ENCODE measurements around the gene IGFL1. TPM values are rescaled to one million over a fixed set of nuclear protein-coding genes. Genes with fewer than 3 reads are reported as not detected.
"Not testable (repeated sequence)": the region's sequence is repeated elsewhere in the genome, so short reads cannot be mapped to it uniquely, and the experiment has no call there.

The IGFL1 gene
- total and polyA plus RNA-seq, 10 of the 15 experiments (the other 5 are each of a cell fraction or from before 2014, with no cell fraction given): not detected

DNA sequence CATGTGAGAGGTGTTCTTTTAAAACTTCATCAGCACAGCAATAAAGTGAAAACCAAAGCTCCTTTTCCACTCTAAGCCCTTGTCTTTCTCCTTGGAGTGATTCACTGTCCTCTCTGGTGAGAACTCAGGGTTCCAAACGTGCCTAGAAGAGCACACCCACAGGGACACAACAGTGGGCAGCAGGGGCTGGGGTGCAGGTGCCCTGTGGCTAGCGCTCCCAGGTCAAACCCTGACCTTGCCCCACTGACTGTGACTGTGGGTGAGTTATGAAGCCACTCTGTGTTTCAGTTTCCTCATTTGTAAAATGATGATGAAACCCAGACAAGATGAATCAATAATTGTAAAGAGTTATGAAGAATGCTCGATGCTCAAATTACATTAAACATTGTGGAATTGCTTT, 37.6 kb upstream of the IGFL1 start:
- Histone ChIP-seq H3K4me3 (no peak overlapping the region), H3K4me1 (ENCODE audit: control insufficient read depth, insufficient read depth, low read length) (no peaks in the 10 kb centered on the region), H3K36me3 (ENCODE audit: control insufficient read depth in 2 of 2, insufficient read depth in 2 of 2, low read length in 1 of 2) (no peaks in the 10 kb centered on the region), H3K9me3 (replicated peaks; ENCODE audit: control insufficient read depth, insufficient read depth, low read length) (no peaks in the 10 kb centered on the region), H3K9ac (ENCODE audit: control insufficient read depth, insufficient read depth, low read length) (no peak overlapping the region), H3K27ac (ENCODE audit: control insufficient read depth, insufficient read depth) (no peak overlapping the region), H3K79me2 (ENCODE audit: control insufficient read depth, insufficient read depth, low read length) (no peaks in the 10 kb centered on the region), H4K20me1 (ENCODE audit: control insufficient read depth, insufficient read depth) (no peaks in the 10 kb centered on the region), H3K4me2 (ENCODE audit: control insufficient read depth, insufficient read depth) (no peak overlapping the region), H2AFZ (ENCODE audit: control insufficient read depth, low read depth, low read length) (no peak overlapping the region), H3K27me3 (replicated peaks in 1 of 2; ENCODE audit: control insufficient read depth in 2 of 2, insufficient read depth in 2 of 2, low read length in 1 of 2) (peaks cover 2 to 4% of the 10 kb centered on the region in 2 experiments; a peak in 2 of 4 replicates)
- RAD21 ChIA-PET (ENCODE audit: unreplicated experiment): interaction anchor here (0.7 to 1.4 kb wide), 2 partner anchors 73 to 114 kb away, joined by 3 read pairs; no protein-coding TSS in a partner anchor
- SMC1A ChIA-PET (ENCODE audit: uncharacterized antibody, unreplicated experiment): interaction anchor here (1.0 to 1.6 kb wide), 3 partner anchors 73 to 164 kb away, joined by 3 to 4 read pairs (median 4); no protein-coding TSS in a partner anchor
- ATAC-seq: no peak
- intact Hi-C loops (cut with micrococcal nuclease; ENCODE audit: unreplicated experiment) (no loop called here), in situ Hi-C loops (cut with MboI) (no loop called here)
- POLR2A ChIA-PET: interaction anchor here (0.7 kb wide), 1 partner anchor 64 kb away, joined by 3 read pairs; no protein-coding TSS in a partner anchor
- FAIRE-seq: no peak
- 4% methylated on average over 3 of the region's 3 CpGs for WGBS (ENCODE audit: insufficient coverage, insufficient replicate concordance, low lambda C conversion rate, missing lambda C conversion rate)
- TF ChIP-seq PML (IDR thresholded peaks at IDR 0.05; ENCODE audit: low read length): no peak
- no peak for TF ChIP-seq POLR2AphosphoS5 (IDR thresholded peaks at IDR 0.05; ENCODE audit: low read length)
- TF ChIP-seq, protein P1, sequence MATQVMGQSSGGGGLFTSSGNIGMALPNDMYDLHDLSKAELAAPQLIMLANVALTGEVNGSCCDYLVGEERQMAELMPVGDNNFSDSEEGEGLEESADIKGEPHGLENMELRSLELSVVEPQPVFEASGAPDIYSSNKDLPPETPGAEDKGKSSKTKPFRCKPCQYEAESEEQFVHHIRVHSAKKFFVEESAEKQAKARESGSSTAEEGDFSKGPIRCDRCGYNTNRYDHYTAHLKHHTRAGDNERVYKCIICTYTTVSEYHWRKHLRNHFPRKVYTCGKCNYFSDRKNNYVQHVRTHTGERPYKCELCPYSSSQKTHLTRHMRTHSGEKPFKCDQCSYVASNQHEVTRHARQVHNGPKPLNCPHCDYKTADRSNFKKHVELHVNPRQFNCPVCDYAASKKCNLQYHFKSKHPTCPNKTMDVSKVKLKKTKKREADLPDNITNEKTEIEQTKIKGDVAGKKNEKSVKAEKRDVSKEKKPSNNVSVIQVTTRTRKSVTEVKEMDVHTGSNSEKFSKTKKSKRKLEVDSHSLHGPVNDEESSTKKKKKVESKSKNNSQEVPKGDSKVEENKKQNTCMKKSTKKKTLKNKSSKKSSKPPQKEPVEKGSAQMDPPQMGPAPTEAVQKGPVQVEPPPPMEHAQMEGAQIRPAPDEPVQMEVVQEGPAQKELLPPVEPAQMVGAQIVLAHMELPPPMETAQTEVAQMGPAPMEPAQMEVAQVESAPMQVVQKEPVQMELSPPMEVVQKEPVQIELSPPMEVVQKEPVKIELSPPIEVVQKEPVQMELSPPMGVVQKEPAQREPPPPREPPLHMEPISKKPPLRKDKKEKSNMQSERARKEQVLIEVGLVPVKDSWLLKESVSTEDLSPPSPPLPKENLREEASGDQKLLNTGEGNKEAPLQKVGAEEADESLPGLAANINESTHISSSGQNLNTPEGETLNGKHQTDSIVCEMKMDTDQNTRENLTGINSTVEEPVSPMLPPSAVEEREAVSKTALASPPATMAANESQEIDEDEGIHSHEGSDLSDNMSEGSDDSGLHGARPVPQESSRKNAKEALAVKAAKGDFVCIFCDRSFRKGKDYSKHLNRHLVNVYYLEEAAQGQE (IDR thresholded peaks at IDR 0.05; ENCODE audit: low read depth, low read length): no peak
- TF ChIP-seq ETV6 (conservative IDR thresholded peaks at IDR 0.05 in 1 of 2, IDR thresholded peaks at IDR 0.05 in 1 of 2; ENCODE audit: borderline replicate concordance in 1 of 2, low read depth in 1 of 2): no peak
- TF ChIP-seq MTA2 (IDR thresholded peaks at IDR 0.05; ENCODE audit: low read depth): no peak
- no peak for TF ChIP-seq CHD4 (IDR thresholded peaks at IDR 0.05)
- DNase-seq (ENCODE audit: low read depth, low spot score): no peak
- CTCF ChIA-PET: interaction anchor here (0.6 to 1.7 kb wide), 8 partner anchors 103 to 335 kb away, joined by 3 to 8 read pairs (median 4); no protein-coding TSS in a partner anchor
- BruUV-seq (replicated peaks): no TSS peak

DNA sequence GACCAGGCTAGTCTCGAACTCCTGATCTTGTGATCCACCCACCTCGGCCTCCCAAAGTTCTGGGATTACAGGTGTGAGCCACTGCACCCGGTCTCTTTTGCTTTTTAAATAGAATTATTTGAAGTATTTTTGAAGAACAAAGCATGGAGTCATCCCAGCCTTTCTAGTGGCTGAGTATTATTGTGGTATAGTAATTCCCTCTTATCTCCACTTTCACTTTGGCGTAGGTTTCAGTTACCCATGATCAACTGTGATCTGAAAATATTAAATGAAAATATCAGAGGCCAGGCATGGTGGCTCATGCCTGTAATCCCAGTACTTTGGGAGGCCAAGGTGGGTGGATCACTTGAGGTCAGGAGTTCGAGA, 36.9 kb upstream of the IGFL1 start:
- RAD21 ChIA-PET (ENCODE audit: unreplicated experiment): interaction anchor here (1.4 kb wide), 1 partner anchor 114 kb away, joined by 3 read pairs; no protein-coding TSS in a partner anchor
- H3K9me3 ChIP-seq (replicated peaks; ENCODE audit: control insufficient read depth, insufficient read depth, low read length); in situ Hi-C loops (cut with MboI); H3K4me1 ChIP-seq (ENCODE audit: control insufficient read depth, insufficient read depth, low read length); H3K9ac ChIP-seq (ENCODE audit: control insufficient read depth, insufficient read depth, low read length); H3K4me2 ChIP-seq (ENCODE audit: control insufficient read depth, insufficient read depth); H3K79me2 ChIP-seq (ENCODE audit: control insufficient read depth, insufficient read depth, low read length); SMC1A ChIA-PET (ENCODE audit: uncharacterized antibody, unreplicated experiment); DNase-seq (ENCODE audit: low read depth, low spot score); H3K36me3 ChIP-seq (ENCODE audit: control insufficient read depth in 2 of 2, insufficient read depth in 2 of 2, low read length in 1 of 2); H3K27ac ChIP-seq (ENCODE audit: control insufficient read depth, insufficient read depth); FAIRE-seq; BruUV-seq (replicated peaks); intact Hi-C loops (cut with micrococcal nuclease; ENCODE audit: unreplicated experiment); CTCF ChIA-PET; H2AFZ ChIP-seq (ENCODE audit: control insufficient read depth, low read depth, low read length); H3K27me3 ChIP-seq (replicated peaks in 1 of 2; ENCODE audit: control insufficient read depth in 2 of 2, insufficient read depth in 2 of 2, low read length in 1 of 2); POLR2A ChIA-PET; H4K20me1 ChIP-seq (ENCODE audit: control insufficient read depth, insufficient read depth); H3K4me3 ChIP-seq; ATAC-seq: not testable (repeated sequence)
- WGBS (ENCODE audit: insufficient coverage, insufficient replicate concordance, low lambda C conversion rate, missing lambda C conversion rate): 15% methylated on average over 5 of the region's 5 CpGs

Measured in GM12878 (cell line).